Fibroblast of skin of scalp (primary cell): ENCODE data around the gene DAZAP1.
"Not testable (repeated sequence)": the region's sequence is repeated elsewhere in the genome, so short reads cannot be mapped to it uniquely, and the experiment has no call there.

ENCODE experiments used
- DNase-seq: peaks from one replicate; pipeline ENCODE4 v3.0.0-alpha.2; 2013

DAZAP1 gene

DNA sequence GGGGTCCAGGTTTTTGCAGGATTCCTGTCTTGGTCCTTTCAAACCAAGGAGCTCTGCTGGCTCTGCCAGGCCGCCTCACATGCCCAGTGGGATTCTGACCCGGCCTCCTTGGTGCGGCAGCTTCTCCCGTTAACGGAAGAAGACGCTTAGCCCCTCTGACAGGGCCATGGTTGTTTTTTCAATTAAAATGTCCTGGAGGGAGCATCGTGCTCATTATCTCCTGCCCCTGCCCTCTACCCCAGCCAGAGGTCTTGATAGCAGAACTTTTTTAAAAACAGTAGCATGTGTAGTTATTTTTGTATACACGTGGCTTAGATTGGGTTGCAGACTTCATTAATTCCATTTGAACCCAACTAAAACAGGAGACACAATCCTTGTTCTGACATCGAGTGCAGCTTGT, 19.4 kb downstream of the DAZAP1 start:
- DNase-seq: no peak

DNA sequence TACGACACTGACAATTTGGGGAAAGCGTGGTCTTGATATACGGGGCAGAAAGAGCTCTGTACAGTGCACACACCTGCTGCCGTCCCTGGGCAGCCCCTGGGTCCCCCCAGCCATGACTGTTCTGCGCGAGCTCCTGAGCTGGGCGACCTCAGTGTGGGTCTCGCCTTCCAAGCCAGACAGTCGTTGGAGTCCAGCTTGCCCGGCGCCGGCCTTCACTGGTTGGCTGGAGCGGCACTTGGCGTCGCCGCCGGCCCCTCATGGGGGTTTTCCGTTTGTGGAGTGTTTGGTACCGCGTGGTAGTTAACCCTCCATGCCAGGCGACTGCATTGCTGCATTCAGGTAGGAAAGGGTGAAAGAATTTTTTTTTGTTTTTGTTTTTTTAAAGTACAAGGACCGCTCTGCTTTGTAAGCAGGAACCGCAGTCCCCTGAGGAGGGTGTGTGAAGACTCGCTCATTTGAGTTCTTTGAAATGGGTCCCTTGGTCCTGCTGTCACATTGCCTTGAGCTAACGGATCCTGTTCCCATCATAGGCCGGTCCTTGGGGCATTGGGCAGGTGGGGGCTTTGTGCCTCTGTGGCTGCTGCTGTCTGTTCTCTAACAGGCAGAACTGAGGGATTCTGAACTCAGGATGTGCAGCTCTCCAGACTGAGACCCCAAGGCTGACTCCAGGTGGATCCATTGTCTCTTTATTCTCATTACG, 20.0 kb downstream of the DAZAP1 start:
- no peak for DNase-seq

DNA sequence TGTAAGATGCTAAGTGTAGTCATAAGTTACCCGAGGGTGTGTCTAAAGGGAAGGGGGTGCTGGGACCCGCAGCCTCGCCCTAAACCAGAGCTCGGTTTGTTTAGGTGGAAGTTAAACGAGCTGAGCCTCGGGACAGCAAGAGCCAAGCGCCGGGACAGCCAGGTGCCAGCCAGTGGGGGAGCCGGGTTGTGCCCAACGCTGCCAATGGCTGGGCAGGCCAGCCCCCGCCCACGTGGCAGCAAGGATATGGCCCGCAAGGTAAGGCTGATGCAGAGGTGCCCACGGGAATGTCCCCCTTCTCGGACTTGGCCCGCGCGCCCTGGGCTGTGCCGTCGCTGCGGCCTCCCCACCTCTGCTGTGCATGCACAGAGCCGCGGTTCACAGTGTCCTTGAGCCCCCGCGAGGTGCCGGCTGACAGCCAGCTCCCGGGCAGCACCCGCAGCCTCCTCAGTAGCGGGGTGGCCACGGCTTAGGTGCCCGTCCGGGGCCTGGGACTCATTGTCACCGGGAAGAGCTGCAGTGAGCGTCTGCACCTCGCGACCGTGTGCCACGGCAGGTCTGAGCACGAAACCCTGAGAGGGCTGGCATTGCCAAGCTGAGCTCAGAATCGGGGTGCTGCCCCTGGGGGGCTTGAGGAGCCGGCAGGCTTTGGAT, 21.5 kb downstream of the DAZAP1 start:
- no peak for DNase-seq

DNA sequence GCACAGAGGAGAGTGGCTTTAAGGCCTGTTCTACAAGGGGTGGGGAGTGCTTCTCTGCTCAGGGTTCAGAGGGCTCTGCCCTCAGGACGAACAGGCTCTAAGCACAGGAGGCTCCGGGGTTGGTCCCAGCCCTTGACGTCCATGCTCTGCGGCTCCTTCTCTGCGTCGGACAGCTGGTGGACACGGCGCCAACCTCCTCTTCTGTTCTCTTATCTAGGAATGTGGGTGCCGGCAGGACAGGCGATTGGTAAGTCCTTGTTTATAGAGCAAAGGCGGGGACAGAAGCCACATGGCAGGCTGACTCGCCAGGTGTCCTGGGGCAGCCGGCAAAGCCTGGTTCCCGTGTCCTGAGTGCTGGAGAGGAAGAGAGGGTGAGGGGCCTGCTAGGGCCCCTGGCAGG, 22.4 kb downstream of the DAZAP1 start:
- no peak for DNase-seq

DNA sequence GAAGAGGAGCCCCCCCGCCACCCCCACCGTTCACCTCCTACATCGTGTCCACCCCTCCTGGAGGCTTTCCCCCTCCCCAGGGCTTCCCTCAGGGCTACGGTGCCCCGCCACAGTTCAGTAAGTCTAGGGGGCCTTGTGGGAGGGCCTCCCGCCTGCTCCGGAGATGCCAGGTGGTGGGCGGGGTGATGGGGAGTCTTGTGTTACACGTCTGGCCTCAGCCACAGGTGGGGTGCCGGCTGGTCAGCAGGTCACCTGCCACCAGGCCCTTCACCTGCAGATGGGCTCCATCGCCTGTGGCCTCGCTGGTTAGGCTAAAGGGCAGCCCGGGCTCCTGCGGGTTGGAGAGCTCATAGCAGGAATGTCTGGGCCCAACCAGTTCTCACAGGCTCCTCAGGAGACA, 22.9 kb downstream of the DAZAP1 start:
- no peak for DNase-seq

DNA sequence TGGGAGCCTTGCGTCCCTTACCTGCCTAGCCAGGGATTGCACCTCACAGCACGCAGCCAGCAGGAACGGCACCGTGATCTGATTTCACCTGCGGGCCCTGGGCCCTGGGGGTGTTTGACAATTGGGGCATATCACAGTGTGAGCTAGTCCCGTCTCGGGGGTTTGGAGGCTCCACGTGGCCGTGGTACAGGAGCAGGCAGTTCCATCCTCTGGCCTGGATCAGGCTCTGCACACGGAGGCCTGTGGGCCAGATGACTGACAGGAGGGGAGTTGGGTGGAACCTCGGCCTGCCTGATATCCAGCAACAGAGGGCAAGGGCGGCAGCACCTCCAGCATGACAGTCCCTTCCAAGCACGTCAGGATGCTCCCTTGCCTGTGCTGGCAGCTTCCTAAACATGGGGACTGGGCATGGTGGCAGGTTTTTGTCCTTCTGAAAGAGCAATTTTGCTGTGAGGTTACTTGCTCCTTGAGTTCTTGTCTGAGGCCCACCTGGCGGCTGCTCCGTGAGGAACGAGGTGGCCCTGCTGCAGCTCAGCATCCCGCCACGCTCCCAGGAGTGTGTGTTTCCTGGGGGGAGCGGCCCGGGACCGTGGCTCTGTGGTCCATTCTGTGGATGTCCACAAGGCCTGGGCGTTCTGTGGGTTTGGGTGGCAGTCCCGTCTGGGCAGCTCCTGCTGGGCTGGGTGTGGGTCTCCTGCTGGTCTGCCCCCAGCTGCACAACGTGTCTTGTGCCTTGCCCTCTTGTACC, 24.5 kb downstream of the DAZAP1 start:
- DNase-seq: no peak

DNA sequence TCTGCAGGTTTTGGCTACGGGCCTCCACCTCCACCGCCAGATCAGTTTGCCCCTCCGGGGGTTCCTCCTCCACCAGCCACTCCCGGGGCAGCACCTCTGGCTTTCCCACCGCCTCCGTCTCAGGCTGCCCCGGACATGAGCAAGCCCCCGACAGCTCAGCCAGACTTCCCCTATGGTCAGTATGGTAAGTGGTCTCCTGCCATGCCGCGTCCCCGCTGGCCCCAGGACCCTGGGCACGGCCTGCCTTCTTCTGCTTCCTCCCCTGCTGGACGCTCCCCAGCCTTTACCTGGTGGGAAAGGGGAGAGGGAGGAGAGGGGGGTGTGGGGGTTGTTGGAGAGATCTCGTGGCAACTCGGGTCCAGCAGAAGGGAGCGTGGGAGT, 25.1 kb downstream of the DAZAP1 start:
- no peak for DNase-seq

DNA sequence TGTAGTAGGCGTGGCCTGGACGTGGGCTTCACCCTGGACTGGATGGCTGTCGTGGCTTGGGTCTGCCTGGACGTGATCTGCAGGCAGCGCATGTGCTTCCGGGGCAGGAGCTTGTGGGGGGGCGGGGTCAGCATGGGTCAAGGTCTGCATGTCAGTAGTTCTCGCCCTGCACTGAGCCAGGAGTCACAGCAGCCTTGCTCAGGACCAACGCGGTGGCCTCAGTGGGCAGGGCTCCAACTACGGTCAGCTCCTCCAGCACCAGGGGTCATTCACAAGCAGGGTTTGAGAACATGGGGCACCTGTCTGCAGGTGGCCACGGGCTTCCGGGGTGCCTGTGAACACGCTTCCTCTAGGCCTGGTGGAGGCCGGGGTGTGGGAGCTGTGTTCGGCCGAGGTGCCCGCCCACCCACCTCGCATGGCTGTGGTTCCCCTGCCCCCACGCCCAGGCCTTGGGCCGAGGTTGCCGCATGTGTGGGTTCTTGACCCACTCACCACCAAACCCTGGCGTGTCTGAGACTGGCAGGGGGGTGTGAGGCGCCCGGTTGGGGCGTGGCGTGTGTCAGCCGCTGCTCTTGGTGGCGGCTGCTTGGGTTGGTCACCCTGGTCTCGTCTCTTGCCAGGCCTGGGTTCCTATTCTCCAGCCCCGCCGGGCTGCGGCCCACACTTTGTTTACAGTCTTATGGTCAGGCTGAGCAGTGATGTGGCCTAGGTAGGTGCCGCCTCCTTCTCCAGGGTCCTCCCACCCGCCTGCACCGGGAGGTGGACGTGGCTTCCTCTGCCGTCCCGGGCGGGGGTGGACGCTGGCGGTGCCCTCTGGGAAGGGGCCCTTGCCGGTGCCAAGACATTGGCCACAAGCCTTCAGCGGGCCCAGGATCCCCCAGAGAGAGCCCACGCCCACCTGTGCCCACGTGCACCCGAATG, 26.0 kb downstream of the DAZAP1 start:
- DNase-seq: no peak

DNA sequence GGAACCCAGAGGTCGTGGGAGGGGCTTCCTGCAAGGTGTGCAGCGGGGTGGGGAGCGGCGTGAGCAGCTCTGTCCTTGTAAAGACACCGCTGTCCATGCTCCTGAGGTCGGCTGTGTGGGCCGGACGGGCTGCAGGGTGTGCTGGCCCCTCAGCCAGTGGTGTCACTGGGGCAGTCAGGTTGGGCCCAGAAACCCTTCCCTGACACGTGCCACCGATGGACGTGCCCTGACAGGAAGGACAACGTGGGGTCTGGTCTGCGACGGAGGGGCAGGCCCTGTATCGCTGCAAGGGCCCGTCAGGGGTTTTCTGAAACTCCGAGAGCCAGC, 26.6 kb downstream of the DAZAP1 start:
- DNase-seq: no peak

DNA sequence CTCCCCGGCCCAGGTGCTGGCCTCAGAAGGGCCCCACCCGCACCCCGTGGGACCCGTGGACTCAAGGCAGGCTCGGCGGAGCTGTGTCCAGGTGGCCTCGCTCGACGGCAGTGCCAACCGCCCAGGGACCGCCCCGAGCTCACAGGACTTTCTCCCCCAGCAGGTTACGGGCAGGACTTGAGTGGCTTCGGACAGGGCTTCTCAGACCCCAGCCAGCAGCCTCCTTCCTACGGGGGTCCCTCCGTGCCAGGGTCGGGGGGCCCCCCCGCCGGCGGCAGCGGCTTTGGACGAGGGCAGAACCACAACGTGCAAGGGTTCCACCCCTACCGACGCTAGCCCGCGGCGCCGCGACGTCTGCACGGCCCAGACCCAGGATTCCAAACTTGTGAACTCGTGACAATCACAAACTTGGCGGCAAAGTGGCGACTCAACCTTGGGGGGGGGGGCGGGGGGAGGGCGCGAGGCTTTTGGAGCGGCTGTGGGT, 27.2 kb downstream of the DAZAP1 start:
- DNase-seq: no peak

DNA sequence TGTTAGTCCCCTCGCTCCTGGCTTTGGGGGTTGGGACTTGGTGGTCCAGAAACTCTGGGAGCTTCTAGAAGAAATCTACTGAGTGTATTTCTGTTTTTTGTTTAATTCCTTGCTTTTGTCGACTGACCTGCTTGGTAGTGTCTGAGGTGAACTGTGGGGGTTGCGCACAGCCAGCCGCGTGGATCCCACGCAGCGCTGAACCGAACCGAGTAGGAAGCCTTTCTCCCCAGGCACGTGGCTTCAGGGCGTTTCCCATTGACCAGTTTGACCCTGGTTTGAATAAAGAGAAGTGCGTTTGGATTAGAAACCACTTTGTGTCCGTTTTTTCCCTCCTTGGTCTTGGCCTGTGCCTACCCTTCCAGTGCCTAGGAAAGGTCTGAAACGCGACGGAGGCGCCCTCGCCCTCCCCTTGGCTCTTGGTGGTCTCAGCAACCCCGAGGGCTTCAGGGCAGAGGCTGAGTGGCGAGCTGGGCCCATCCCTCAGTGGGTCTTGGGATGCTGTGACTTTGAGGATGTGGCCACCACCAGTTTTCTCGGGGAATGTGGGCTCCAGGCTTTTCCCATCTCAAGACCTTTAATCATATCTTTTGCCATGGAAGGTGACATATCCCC, 28.1 kb downstream of the DAZAP1 start:
- no peak for DNase-seq

DNA sequence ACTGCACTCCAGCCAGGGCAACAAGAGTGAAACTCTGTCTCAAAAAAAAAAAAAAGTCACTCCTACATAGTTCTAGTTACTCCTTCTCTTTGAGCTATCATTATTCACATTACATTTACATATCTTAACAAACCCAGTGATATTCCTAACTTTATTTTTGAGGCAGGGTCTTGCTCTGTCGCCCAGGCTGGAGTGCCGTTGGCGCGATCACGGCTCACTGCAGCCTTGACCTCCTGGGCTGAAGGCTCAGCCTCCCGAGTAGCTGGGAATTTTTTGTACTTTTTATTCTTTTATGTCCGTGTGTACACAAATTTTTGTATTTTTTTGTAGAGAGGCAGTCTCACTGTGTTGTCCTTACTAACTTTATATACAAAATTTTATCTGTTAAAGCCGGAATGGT, 30.2 kb downstream of the DAZAP1 start:
- DNase-seq: no peak

DNA sequence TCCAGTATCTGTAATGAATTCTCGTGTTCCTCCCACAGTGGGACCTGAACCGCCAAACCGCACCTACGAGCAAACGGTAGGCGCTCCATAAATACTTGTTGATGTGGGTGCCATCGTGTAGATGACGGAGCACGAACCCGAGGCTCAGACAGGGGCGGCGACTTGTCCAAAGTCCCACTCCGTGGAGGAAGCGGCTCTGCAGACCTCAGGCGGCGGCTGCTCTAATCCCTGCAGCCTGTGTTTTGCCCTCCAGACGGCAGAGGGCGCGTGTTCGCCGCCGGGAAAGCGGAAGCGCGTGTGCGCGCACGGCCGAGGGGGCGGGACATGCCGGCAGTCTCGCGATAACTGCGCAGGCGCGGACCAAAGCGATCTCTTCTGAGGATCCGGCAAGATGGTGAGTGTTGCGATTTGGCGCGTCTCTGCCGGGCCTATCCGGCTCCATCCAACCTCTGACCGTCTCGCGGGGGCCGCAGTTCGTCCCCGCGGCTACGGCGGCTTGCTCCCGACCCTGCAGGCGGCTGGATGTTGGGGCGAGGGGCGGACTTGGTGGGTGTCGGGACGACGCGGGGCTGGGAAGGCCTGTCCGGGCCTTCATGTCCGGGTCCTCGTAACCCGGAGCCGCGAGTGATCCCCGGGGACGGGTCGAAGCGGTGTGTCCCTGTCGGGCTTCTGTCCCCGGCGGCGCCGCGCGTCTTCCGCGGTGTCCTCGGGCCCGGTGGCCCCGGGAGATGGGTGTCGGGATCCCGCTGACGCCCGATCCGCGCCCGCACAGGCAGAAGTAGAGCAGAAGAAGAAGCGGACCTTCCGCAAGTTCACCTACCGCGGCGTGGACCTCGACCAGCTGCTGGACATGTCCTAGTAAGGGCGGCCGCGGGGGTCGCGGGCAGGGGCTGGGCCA, 30.9 kb downstream of the DAZAP1 start, which contains the start of gene RPS15:
TSS of gene RPS15 (plus strand) at position 362 of the 898 bp plus-strand sequence. CDS start at position 392, 30 bp downstream.
- peak; percentile 94 for DNase-seq

DNA sequence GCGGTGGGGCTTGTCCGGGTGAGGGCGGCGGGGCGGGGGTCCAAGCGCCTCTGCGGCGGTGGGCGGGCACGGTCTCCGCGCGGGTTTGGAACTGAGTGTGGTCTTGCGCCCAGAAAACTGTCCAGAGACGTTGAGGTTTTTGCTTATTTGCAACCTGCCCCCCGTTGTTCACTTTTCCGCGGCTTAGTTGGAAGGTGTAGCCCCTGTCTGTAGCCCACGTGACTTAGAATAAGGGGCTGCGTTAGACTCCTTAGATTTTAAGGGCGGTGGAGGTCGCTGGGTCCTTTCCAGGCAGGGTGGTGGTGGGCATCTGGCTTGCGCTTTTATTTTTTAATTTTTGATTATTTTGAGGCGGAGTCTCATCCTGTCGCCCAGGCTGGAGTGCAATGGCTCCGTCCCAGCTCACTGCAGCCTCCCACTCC, 31.6 kb downstream of the DAZAP1 start:
- no peak for DNase-seq

DNA sequence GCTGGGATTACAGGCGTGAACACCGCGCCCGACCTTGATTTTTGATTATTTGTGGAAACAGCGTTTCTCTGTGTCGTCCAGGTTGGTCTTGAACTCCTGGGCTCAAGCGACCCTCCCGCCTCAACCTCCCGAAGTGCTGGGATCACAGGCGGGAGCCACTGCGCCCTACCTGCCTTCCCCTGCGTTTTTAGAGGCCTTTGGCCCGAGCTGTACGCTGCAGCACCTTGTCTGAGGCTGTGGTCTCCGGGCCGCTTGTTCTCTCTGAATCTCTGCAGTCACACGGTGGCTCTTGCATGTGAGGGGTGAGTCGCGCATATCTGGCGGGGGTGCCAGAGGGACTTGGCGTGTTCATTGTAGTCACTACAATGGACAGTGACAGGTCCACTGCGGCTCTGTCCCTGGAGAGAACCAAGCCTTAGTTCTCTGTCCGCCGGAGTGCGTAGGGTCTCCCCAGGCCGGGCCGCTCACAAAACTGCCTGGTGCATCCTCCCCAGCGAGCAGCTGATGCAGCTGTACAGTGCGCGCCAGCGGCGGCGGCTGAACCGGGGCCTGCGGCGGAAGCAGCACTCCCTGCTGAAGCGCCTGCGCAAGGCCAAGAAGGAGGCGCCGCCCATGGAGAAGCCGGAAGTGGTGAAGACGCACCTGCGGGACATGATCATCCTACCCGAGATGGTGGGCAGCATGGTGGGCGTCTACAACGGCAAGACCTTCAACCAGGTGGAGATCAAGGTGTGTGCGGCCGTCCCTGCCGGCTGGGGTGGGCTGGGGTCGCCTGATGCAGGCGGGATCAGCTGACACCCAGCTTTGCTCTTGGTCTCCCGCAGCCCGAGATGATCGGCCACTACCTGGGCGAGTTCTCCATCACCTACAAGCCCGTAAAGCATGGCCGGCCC, 32.4 kb downstream of the DAZAP1 start:
- DNase-seq: not testable (repeated sequence)

DNA sequence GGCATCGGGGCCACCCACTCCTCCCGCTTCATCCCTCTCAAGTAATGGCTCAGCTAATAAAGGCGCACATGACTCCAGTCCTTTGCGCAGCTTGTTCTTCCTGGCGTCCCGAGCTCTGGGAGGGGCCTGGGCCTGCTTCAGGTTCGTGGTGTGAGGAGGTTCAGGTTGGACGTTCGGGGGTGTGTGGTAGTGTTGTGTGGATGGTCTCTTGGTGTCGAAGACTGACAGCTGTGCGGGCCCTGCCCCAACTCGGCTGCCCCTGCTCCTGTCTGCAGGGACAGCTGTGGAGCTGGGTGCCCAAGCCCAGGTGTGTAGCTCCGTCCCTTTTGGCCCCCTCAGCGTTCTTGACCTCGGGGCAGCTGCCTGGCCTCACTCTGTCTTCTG, 33.0 kb downstream of the DAZAP1 start:
- no peak for DNase-seq

DNA sequence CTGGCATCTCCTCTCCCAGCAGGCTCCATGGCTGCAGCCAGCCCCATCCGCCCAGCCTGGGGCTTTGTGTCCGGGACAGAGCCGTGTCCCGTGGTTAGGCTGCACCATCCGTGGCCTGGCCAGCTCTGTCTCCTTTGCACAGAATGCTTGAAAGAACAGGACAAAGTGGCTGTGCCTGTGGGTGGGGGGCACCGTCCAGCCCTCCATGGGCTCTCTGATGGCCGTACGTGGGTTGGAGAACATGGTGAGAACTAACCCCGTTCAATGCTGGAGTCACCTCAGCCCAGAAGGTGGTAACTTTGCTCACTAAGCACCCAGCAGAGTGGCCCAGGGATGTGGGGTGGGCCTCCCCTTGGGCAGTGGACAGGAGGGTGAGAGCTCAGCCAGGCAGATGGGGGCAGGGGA, 33.6 kb downstream of the DAZAP1 start:
- DNase-seq: no peak

DNA sequence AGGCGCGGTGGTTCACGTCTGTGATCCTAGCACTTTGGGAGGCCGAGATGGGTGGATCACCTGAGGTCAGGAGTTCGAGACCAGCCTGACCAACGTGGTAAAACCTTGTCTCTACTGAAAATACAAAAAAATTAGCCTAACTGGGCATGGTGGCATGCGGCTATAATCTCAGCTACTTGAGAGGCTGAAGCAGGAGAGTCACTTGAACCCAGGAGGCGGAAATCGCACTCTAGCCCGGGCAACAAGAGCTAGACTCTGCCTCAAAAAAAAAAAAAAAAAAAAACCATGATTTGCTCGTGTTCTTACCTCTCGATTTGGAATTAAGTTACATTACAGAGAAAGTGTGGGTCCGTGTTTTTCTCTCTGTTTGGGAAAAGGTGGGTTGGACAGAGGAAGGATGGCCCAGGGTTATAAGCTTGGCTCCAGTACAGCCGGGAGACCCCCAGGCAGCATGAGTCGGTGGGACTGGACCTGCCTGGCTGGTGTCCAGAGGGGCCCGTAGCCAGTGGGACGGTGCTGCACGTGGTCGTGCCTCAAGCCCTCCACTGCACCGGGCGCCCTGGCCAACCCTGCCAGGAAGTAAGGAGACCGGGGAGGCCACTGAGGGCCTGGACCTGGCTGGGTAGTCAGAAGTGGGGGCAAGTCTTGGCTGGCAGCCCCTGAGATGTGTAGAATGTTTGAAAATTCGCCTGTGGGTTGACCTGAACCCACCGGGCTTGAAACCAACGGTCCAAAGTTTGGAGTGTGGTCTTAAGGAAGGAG, 34.5 kb downstream of the DAZAP1 start:
- no peak for DNase-seq
